GM19240 (cell line): ENCODE measurements around the gene PDE9A.
"Not testable (repeated sequence)": the region's sequence is repeated elsewhere in the genome, so short reads cannot be mapped to it uniquely, and the experiment has no call there.

Source experiments
- DNase-seq: peaks from one replicate; pipeline ENCODE4 v3.0.0; 2011; ENCODE audit warnings: low spot score; ENCODE audit not compliant: insufficient read length

The PDE9A gene

GRCh38 chr21:42653231-42654061, at the start of gene PDE9A:
Gene PDE9A, plus strand, starts transcription at chr21:42653621. Its CDS starts 194 bp downstream, at chr21:42653815.
- no peak for DNase-seq

- no peak for DNase-seq
These were observed 46.3 kb upstream of the PDE9A start for GRCh38 chr21:42607102-42607501.

GRCh38 chr21:42607525-42608102, 45.8 kb upstream of the PDE9A start:
- no peak for DNase-seq

GRCh38 chr21:42608446-42608845, 45.0 kb upstream of the PDE9A start:
- DNase-seq, result no peak

GRCh38 chr21:42609811-42610210, 43.6 kb upstream of the PDE9A start:
- DNase-seq, result no peak

GRCh38 chr21:42611852-42612251, 41.6 kb upstream of the PDE9A start:
- DNase-seq, result no peak

- DNase-seq, result no peak
These were observed 41.0 kb upstream of the PDE9A start for GRCh38 chr21:42612390-42612789.

GRCh38 chr21:42613756-42614155, 39.7 kb upstream of the PDE9A start:
- no peak for DNase-seq

GRCh38 chr21:42614396-42614795, 39.0 kb upstream of the PDE9A start:
- no peak for DNase-seq

- DNase-seq, result no peak
These were observed 38.5 kb upstream of the PDE9A start for GRCh38 chr21:42614811-42615351.

GRCh38 chr21:42615377-42615776, 38.0 kb upstream of the PDE9A start:
- DNase-seq, result not testable (repeated sequence)

- DNase-seq, result no peak
These were observed 37.5 kb upstream of the PDE9A start for GRCh38 chr21:42615924-42616323.

GRCh38 chr21:42616446-42616845, 37.0 kb upstream of the PDE9A start:
- no peak for DNase-seq

- DNase-seq, result no peak
These were observed 36.5 kb upstream of the PDE9A start for GRCh38 chr21:42616941-42617340.

GRCh38 chr21:42617486-42617885, 35.9 kb upstream of the PDE9A start:
- DNase-seq, result no peak

GRCh38 chr21:42618707-42619102, 34.7 kb upstream of the PDE9A start:
- DNase-seq, result no peak

- DNase-seq, result no peak
These were observed 34.3 kb upstream of the PDE9A start for GRCh38 chr21:42619166-42619565.

- no peak for DNase-seq
These were observed 33.6 kb upstream of the PDE9A start for GRCh38 chr21:42619841-42620240.

GRCh38 chr21:42621166-42621818, 32.1 kb upstream of the PDE9A start:
- no peak for DNase-seq

- no peak for DNase-seq
These were observed 31.6 kb upstream of the PDE9A start for GRCh38 chr21:42621819-42622177.

GRCh38 chr21:42622284-42622683, 31.1 kb upstream of the PDE9A start:
- no peak for DNase-seq

GRCh38 chr21:42623694-42624093, 29.7 kb upstream of the PDE9A start:
- DNase-seq, result no peak
